Renal cortex interstitium (tissue), 11 donors: ENCODE measurements around the gene PIK3R1. TPM values are rescaled to one million over a fixed set of nuclear protein-coding genes. Genes with fewer than 3 reads are reported as not detected.

ENCODE experiments used
- DNase-seq, 11 donors: peaks; one replicate each; pipeline ENCODE4 v3.0.0-alpha.2; 2013; ENCODE audit warnings: low read depth in 9 of 11, low spot score in 4 of 11; ENCODE audit errors: extremely low read depth in 1 of 11
- polyA plus RNA-seq, 3 donors: library from polyadenylated mRNA; unstranded; fragments of 120-200 nt; gene quantifications; one replicate each; pipeline ENCODE4 v1.2.1, GENCODE V29; 2013; ENCODE audit not compliant: insufficient read length in 3 of 3

Gene PIK3R1
- polyA plus RNA-seq, 3 donors, result 73.7 to 94.6 (median 84.0) TPM

DNA sequence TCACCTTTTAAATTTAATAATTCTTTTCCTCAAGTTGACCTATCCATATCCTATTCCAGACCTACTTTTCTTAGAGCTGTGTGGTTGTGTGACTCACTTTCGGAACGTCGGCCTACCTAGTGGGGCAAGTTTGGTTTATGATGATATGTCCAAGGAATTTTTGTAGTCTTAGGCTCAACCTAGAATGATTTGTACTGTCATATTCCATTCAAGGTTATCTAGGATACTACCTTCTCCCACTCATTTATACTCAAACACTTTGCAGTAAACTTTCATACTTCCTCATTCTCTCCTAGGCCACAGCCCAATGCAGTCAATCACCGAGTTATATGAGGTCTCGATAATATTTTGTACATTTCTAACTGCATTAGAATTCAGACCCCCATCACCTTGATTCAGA is 61.9 kb downstream of the PIK3R1 start:
- no peak for DNase-seq

DNA sequence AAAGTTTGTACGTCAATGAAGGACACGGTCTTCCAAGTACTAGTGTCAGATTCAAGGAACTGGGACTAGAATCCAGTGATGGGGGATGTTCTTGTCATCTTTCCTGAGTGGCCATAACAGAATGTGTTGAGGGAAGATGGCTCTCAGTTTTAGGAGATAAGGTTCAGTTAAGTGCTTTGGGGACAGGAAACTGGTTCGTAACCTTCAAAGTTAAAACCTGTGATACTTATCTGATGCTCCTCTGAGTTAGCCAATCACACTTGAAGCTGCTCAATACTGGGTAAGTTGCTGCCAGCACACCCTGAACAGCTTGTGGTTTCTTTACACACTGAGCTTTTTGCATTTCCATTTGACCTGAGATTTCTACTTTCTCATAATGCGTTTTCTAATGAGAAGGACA is 64.4 kb downstream of the PIK3R1 start:
- DNase-seq, result no peak

DNA sequence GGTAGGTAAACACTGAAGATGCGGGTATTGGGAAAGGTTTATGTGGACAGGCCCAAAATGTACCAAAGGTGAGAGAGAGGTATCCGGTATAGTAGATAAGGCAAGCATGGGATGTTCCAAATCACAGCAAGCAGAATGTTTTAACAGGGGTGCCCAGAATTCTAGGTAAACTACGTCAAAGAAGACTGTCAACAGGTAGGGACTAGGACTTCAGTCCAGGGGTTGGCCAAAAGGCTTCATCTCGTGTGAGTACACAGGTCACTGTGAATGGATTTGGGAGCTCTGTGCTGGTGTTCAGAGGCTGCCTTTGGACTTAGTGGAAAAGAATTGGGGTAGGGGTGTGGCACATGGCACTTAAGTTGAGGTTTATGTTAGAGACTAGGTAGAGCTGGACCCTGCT is 66.4 kb downstream of the PIK3R1 start:
- no peak for DNase-seq

GRCh38 chr5:68283766-68284165 is 68.2 kb downstream of the PIK3R1 start:
- no peak for DNase-seq

GRCh38 chr5:68285075-68285840 is 69.7 kb downstream of the PIK3R1 start:
- peak in 1 of 11 donors; percentile 59 for DNase-seq

GRCh38 chr5:68285851-68286611 is 70.5 kb downstream of the PIK3R1 start:
- DNase-seq, result peak in 3 of 11 donors; percentile 53 to 74 (median 66)

DNA sequence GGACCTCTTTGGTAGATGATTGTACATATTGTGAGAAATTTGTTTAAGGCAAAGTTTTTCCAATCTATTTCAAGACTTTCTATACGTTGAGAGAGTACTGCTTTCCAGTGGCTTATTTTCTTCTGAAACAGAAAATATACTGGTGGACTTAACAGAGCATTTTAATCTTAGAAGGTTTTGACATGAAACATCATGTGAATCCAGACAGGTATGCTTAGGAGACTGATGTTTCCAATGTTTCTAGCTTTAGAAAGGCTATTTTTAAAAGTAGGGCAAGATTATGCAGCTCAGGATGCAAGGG is 71.0 kb downstream of the PIK3R1 start:
- no peak for DNase-seq

- DNase-seq, result no peak
Observed at GRCh38 chr5:68287631-68287975, 72.0 kb downstream of the PIK3R1 start.

GRCh38 chr5:68287976-68288706 is 72.6 kb downstream of the PIK3R1 start:
- DNase-seq, result peak; percentile 66 to 87 (median 75)

DNA sequence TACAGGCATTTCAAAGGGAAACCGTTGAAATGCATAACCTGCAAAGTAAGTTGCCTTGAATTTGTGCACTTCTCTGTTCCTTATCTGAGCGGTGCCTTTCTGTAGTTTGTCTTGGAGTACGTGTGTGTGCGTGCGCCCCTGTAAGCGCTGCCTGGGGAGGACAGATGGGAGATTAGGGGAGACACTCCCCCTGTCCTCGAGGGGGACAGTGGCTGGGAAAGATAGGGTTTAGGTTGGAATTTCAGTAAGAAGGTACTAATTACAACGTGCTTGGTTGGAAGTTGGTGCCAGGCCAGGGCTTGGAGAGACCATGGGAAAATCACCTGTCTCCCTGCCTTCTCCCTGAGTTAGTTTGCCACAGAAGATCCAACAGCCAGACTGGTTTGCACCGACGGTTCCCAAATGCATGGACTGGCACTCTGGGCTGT is 73.2 kb downstream of the PIK3R1 start:
- no peak for DNase-seq

GRCh38 chr5:68289498-68289897 is 73.9 kb downstream of the PIK3R1 start:
- no peak for DNase-seq

DNA sequence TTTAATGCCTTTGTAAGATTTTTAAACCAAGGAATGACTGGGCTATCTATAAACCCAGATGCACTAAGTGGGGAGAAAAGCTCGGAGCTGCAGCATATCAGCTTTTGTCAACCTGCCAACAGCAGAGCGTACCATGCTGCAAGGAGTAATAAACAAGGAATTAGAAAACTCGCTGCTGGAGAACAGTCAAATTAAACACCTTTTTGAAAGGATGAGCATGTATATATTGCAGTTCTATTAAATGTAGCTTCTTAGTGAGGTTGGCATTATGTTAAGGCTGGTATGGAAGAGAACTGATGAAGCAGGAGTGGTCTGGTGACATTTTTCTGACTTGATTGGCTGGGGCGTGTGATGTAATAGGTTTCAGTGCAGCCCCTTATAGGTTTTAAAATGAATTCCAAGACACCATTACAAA is 74.7 kb downstream of the PIK3R1 start:
- peak in 3 of 11 donors; percentile 39 to 63 (median 55) for DNase-seq

DNA sequence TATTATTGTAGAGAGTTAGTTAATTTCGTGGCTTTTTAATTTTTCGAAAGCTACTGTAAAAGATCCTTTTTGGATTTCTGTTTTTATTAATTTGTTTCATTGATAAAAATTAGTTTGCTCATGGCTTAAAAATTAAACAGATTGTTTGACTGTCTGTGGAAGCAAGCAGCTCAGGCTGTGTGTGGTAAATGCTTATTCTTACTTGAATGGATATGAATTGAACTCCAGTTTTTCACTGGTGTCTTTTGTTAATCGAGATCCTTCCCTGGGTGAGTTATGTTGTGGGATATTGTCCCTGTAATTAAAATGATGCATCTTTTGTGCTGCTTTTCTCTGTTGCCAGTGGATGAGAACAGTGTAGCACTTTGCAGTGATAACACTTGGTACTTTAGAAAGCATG is 75.3 kb downstream of the PIK3R1 start:
- no peak for DNase-seq

DNA sequence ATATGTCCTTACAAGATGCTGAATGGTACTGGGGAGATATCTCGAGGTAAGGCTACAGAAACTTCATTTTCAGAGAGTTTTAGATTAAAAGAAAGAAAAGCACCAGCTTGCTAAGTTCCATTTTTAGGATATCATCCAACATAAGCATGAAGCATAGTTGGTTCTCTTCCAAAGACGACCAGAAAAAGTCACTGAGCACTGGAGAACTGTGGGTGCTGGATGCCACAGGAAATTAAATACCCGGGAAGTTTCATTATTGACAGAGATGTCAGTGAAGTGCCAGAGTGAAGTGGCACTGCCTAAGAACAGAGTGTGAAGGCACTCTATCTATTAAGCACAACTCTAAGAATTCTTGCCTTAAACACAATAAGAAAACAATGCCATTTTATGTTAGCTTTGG is 76.8 kb downstream of the PIK3R1 start:
- DNase-seq, result no peak

GRCh38 chr5:68295772-68296171 is 80.2 kb downstream of the PIK3R1 start:
- no peak for DNase-seq

GRCh38 chr5:68296895-68297294 is 81.3 kb downstream of the PIK3R1 start:
- DNase-seq, result no peak

DNA sequence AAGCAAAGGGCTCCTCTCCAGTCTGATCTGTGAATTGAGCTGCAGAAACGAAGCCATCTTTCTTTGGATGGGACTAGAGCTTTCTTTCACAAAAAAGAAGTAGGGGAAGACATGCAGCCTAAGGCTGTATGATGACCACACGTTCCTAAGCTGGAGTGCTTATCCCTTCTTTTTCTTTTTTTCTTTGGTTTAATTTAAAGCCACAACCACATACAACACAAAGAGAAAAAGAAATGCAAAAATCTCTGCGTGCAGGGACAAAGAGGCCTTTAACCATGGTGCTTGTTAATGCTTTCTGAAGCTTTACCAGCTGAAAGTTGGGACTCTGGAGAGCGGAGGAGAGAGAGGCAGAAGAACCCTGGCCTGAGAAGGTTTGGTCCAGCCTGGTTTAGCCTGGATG is 82.1 kb downstream of the PIK3R1 start:
- no peak for DNase-seq

- DNase-seq, result no peak
Observed at GRCh38 chr5:68298479-68298878, 82.9 kb downstream of the PIK3R1 start.

- no peak for DNase-seq
Observed at GRCh38 chr5:68299105-68299504, 83.5 kb downstream of the PIK3R1 start.

GRCh38 chr5:68299575-68299974 is 84.0 kb downstream of the PIK3R1 start:
- DNase-seq, result no peak
